Measurements from ENCODE around the gene KCTD10.
A peak's percentile ranks its signal among the peaks of the same experiment; 100 is the strongest.

KCTD10 gene

GRCh38 chr12:109477185-109477962 lies at the start of gene KCTD10, which contains the start of gene UBE3B:
Gene KCTD10 (minus strand): TSS chr12:109477300. CDS start chr12:109477262, 38 bp downstream.
Gene UBE3B (plus strand): TSS chr12:109477634. CDS start chr12:109483552, 5,918 bp downstream.
- peak; percentile 94 for DNase-seq (ENCODE audit: low spot score)

GRCh38 chr12:109525279-109525585 lies 48.1 kb upstream of the KCTD10 start:
- DNase-seq (ENCODE audit: low spot score): no peak

GRCh38 chr12:109524466-109525278 lies 47.6 kb upstream of the KCTD10 start:
- no peak for DNase-seq (ENCODE audit: low spot score)

GRCh38 chr12:109523504-109523903 lies 46.4 kb upstream of the KCTD10 start:
- DNase-seq (ENCODE audit: low spot score): no peak

- DNase-seq (ENCODE audit: low spot score): no peak
Observed at GRCh38 chr12:109523071-109523470, 46.0 kb upstream of the KCTD10 start.

- no peak for DNase-seq (ENCODE audit: low spot score)
Observed at GRCh38 chr12:109521831-109522230, 44.7 kb upstream of the KCTD10 start.

GRCh38 chr12:109519787-109520186 lies 42.7 kb upstream of the KCTD10 start:
- no peak for DNase-seq (ENCODE audit: low spot score)

GRCh38 chr12:109518820-109519665 lies 41.9 kb upstream of the KCTD10 start:
- DNase-seq (ENCODE audit: low spot score): peak; percentile 81

GRCh38 chr12:109517619-109518018 lies 40.5 kb upstream of the KCTD10 start:
- DNase-seq (ENCODE audit: low spot score): no peak

GRCh38 chr12:109513977-109514376 lies 36.9 kb upstream of the KCTD10 start:
- no peak for DNase-seq (ENCODE audit: low spot score)

- DNase-seq (ENCODE audit: low spot score): no peak
Observed at GRCh38 chr12:109513051-109513450, 36.0 kb upstream of the KCTD10 start.

GRCh38 chr12:109512608-109513007 lies 35.5 kb upstream of the KCTD10 start:
- DNase-seq (ENCODE audit: low spot score): no peak

GRCh38 chr12:109510196-109510595 lies 33.1 kb upstream of the KCTD10 start:
- DNase-seq (ENCODE audit: low spot score): no peak

- DNase-seq (ENCODE audit: low spot score): no peak
Observed at GRCh38 chr12:109504068-109504467, 27.0 kb upstream of the KCTD10 start.

- no peak for DNase-seq (ENCODE audit: low spot score)
Observed at GRCh38 chr12:109503611-109504010, 26.5 kb upstream of the KCTD10 start.

- no peak for DNase-seq (ENCODE audit: low spot score)
Observed at GRCh38 chr12:109502332-109502731, 25.2 kb upstream of the KCTD10 start.

GRCh38 chr12:109501299-109501698 lies 24.2 kb upstream of the KCTD10 start:
- DNase-seq (ENCODE audit: low spot score): no peak

GRCh38 chr12:109500406-109501185 lies 23.5 kb upstream of the KCTD10 start:
- no peak for DNase-seq (ENCODE audit: low spot score)

GRCh38 chr12:109497675-109498074 lies 20.6 kb upstream of the KCTD10 start:
- DNase-seq (ENCODE audit: low spot score): no peak

- no peak for DNase-seq (ENCODE audit: low spot score)
Observed at GRCh38 chr12:109496306-109496705, 19.2 kb upstream of the KCTD10 start.

GRCh38 chr12:109495012-109495411 lies 17.9 kb upstream of the KCTD10 start:
- no peak for DNase-seq (ENCODE audit: low spot score)

All from HuH-7 (cell line).